ENCODE results near the gene SAMD3.
"Not testable (repeated sequence)": the region's sequence is repeated elsewhere in the genome, so short reads cannot be mapped to it uniquely, and the experiment has no call there.

SAMD3 gene

GRCh38 chr6:130211691-130212090, 11.1 kb downstream of the SAMD3 start:
- DNase-seq (ENCODE audit: low spot score): no peak

- DNase-seq (ENCODE audit: low spot score): no peak
Observed at GRCh38 chr6:130207979-130208649, 14.6 kb downstream of the SAMD3 start.

- no peak for DNase-seq (ENCODE audit: low spot score)
Observed at GRCh38 chr6:130206479-130206878, 16.3 kb downstream of the SAMD3 start.

- no peak for DNase-seq (ENCODE audit: low spot score)
Observed at GRCh38 chr6:130204322-130204721, 18.4 kb downstream of the SAMD3 start.

- DNase-seq (ENCODE audit: low spot score): no peak
Observed at GRCh38 chr6:130203370-130203769, 19.4 kb downstream of the SAMD3 start.

- DNase-seq (ENCODE audit: low spot score): peak; percentile 11
Observed at GRCh38 chr6:130202782-130203181, 20.0 kb downstream of the SAMD3 start.

- DNase-seq (ENCODE audit: low spot score): no peak
Observed at GRCh38 chr6:130200020-130200419, 22.7 kb downstream of the SAMD3 start.

GRCh38 chr6:130198483-130199035, 24.2 kb downstream of the SAMD3 start:
- no peak for DNase-seq (ENCODE audit: low spot score)

- DNase-seq (ENCODE audit: low spot score): not testable (repeated sequence)
Observed at GRCh38 chr6:130197816-130198482, 24.8 kb downstream of the SAMD3 start.

- not testable (repeated sequence) for DNase-seq (ENCODE audit: low spot score)
Observed at GRCh38 chr6:130194434-130194833, 28.3 kb downstream of the SAMD3 start.

GRCh38 chr6:130190701-130191690, 31.8 kb downstream of the SAMD3 start:
- DNase-seq (ENCODE audit: low spot score): no peak

- DNase-seq (ENCODE audit: low spot score): no peak
Observed at GRCh38 chr6:130189531-130190397, 33.0 kb downstream of the SAMD3 start.

GRCh38 chr6:130188207-130188899, 34.4 kb downstream of the SAMD3 start:
- DNase-seq (ENCODE audit: low spot score): no peak

GRCh38 chr6:130187335-130188206, 35.2 kb downstream of the SAMD3 start:
- no peak for DNase-seq (ENCODE audit: low spot score)

GRCh38 chr6:130185658-130186057, 37.1 kb downstream of the SAMD3 start:
- no peak for DNase-seq (ENCODE audit: low spot score)

GRCh38 chr6:130183271-130184222, 39.2 kb downstream of the SAMD3 start:
- no peak for DNase-seq (ENCODE audit: low spot score)

- DNase-seq (ENCODE audit: low spot score): no peak
Observed at GRCh38 chr6:130182466-130182865, 40.3 kb downstream of the SAMD3 start.

- DNase-seq (ENCODE audit: low spot score): no peak
Observed at GRCh38 chr6:130178692-130179091, 44.1 kb downstream of the SAMD3 start.

Data from cerebellar cortex (tissue), 1 donor.